Erythroblast (primary cell): ENCODE data around the gene CDC23.

Experiments used
- GATA1 ChIP-seq: IDR thresholded peaks from 2 replicates; pipeline ENCODE4 v1.6.1; 2011; ENCODE audit warnings: low read depth, mild to moderate bottlenecking, control low read depth, low read length, moderate library complexity
- POLR2A ChIP-seq: IDR thresholded peaks from 2 replicates; pipeline ENCODE4 v1.6.1; 2011; ENCODE audit warnings: mild to moderate bottlenecking, low read length

DNA sequence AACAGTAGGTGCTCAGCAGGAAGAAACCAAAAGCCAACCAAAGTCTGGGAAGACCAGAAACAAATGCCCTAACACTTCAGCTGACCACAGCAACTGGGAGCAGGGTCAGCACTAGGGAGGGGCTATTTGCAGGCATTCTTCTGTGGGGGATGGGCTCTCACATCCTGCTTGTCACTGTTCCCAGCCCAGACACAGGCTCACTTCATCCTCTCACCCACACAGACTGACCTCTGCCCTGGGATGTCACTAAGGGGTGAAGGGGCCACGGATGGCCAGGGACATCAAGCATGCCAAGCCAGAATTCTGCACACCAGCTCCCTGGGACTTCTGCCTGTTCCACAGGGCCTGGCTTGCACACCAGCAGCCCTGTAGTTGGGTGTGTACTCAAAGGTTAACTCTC lies 32.6 kb upstream of the CDC23 start:
- no peak for TF ChIP-seq POLR2A
- no peak for TF ChIP-seq GATA1
